HepG2 (cell line): ENCODE measurements around the gene RUNDC1. TPM values are rescaled to one million over a fixed set of nuclear protein-coding genes. Genes with fewer than 3 reads are reported as not detected.

Experiments used
- ATF2 ChIP-seq: sonication (generic); formaldehyde crosslinking; IDR thresholded peaks from 2 replicates; pipeline ENCODE4 v1.4.0; 2020; ENCODE audit warnings: missing genetic modification reagents
- FOSL2 ChIP-seq: sonication (generic); formaldehyde crosslinking; IDR thresholded peaks from 2 replicates; pipeline ENCODE4 v1.4.0; 2020; ENCODE audit warnings: missing genetic modification reagents
- HNF4A ChIP-seq: sonication (generic); formaldehyde crosslinking; IDR thresholded peaks from 2 replicates; pipeline ENCODE4 v1.4.0; 2020; ENCODE audit warnings: missing genetic modification reagents
- HOXA3 ChIP-seq: sonication (generic); formaldehyde crosslinking; IDR thresholded peaks from 2 replicates; pipeline ENCODE4 v1.5.0; 2020; ENCODE audit warnings: missing genetic modification reagents
- IKZF4 ChIP-seq: sonication (generic); formaldehyde crosslinking; IDR thresholded peaks from 2 replicates; pipeline ENCODE4 v1.5.1; 2020; ENCODE audit warnings: borderline replicate concordance, mild to moderate bottlenecking, low read depth, missing genetic modification reagents; ENCODE audit errors: not compliant biosample characterization
- KAT2B ChIP-seq: fragments of 150-350 bp; IDR thresholded peaks from 2 replicates; pipeline ENCODE4 v1.6.1; 2014; ENCODE audit warnings: low read depth, low read length, borderline replicate concordance
- NFIC ChIP-seq: IDR thresholded peaks from 2 replicates; pipeline ENCODE4 v1.6.1; 2012; ENCODE audit warnings: mild to moderate bottlenecking, low read length, inconsistent platforms
- NONO ChIP-seq, 2 experiments: fragments of 450-650 bp in 1 of 2; sonication (generic) in 1 of 2; formaldehyde crosslinking in 1 of 2; IDR thresholded peaks in 1 of 2; conservative IDR thresholded peaks in 1 of 2; 2 replicates each; pipeline versions ENCODE4 v1.6.1 to v1.8.0; 2017 to 2022; ENCODE audit warnings: mild to moderate bottlenecking in 1 of 2, missing genetic modification reagents in 1 of 2, moderate library complexity in 1 of 2
- SNRNP70 ChIP-seq: fragments of 200-400 bp; formaldehyde crosslinking; IDR thresholded peaks from 2 replicates; pipeline ENCODE4 v1.6.1; 2017; ENCODE audit warnings: mild to moderate bottlenecking, low read depth, low read length, moderate library complexity
- TCF7 ChIP-seq: sonication (generic); IDR thresholded peaks from 2 replicates; pipeline ENCODE4 v1.6.1; 2016; ENCODE audit warnings: antibody characterized with exemption, low read depth
- ZBTB37 ChIP-seq: sonication (generic); formaldehyde crosslinking; IDR thresholded peaks from 2 replicates; pipeline ENCODE4 v1.4.0; 2020; ENCODE audit warnings: mild to moderate bottlenecking, missing genetic modification reagents
- ZFP41 ChIP-seq: sonication (generic); formaldehyde crosslinking; IDR thresholded peaks from 2 replicates; pipeline ENCODE4 v1.4.0; 2020; ENCODE audit warnings: mild to moderate bottlenecking, missing genetic modification reagents, borderline replicate concordance
- ZNF121 ChIP-seq: sonication (generic); formaldehyde crosslinking; IDR thresholded peaks from 2 replicates; pipeline ENCODE4 v1.5.0; 2020; ENCODE audit warnings: mild to moderate bottlenecking, missing genetic modification reagents
- ZNF282 ChIP-seq: fragments of 450-650 bp; IDR thresholded peaks from 2 replicates; pipeline ENCODE4 v1.6.1; 2018; ENCODE audit not compliant: partially characterized antibody
- ZNF292 ChIP-seq: sonication (generic); formaldehyde crosslinking; IDR thresholded peaks from 2 replicates; pipeline ENCODE4 v1.8.1; 2022; ENCODE audit warnings: mild to moderate bottlenecking, low read depth, missing genetic modification reagents, borderline replicate concordance
- ZNF331 ChIP-seq: sonication (generic); formaldehyde crosslinking; IDR thresholded peaks from 2 replicates; pipeline ENCODE4 v1.4.0; 2020; ENCODE audit warnings: missing genetic modification reagents
- ZNF451 ChIP-seq: sonication (generic); formaldehyde crosslinking; IDR thresholded peaks from 2 replicates; pipeline ENCODE4 v1.5.0; 2020; ENCODE audit warnings: mild to moderate bottlenecking, missing genetic modification reagents
- ZNF567 ChIP-seq: sonication (generic); formaldehyde crosslinking; IDR thresholded peaks from 2 replicates; pipeline ENCODE4 v1.8.1; 2023; ENCODE audit warnings: mild to moderate bottlenecking, missing genetic modification reagents, borderline replicate concordance
- ZNF597 ChIP-seq: sonication (generic); formaldehyde crosslinking; IDR thresholded peaks from 2 replicates; pipeline ENCODE4 v1.5.0; 2020; ENCODE audit warnings: missing genetic modification reagents
- ZNF816 ChIP-seq: sonication (generic); formaldehyde crosslinking; IDR thresholded peaks from 2 replicates; pipeline ENCODE4 v1.8.0; 2022; ENCODE audit warnings: missing genetic modification reagents, mild to moderate bottlenecking, borderline replicate concordance
- polyA plus RNA-seq, 8 experiments: library from polyadenylated mRNA; depleted of rRNA in 3 of 8; stranded (reverse) in 7 of 8; unstranded in 1 of 8; fragments of >200 nt; fragmentation: Illumina TruSeq in 4 of 8; extraction: Trizol in 4 of 8; gene quantifications; 2 replicates each; pipeline versions ENCODE4 v1.2.1 to v1.2.3, GENCODE V29; 2011 to 2016; ENCODE audit warnings: low read depth in 4 of 8, missing spikeins in 1 of 8, mixed read lengths in 1 of 8; ENCODE audit not compliant: insufficient read depth in 1 of 8
- total RNA-seq, 5 experiments: library from RNA; depleted of rRNA; stranded (reverse); fragments of >200 nt; fragmentation: Illumina TruSeq; extraction: Trizol; gene quantifications; 2 replicates each; pipeline ENCODE4 v1.2.3, GENCODE V29; 2016; ENCODE audit warnings: low read depth in 1 of 5
- TF ChIP-seq, protein P1 (sequence below): sonication (generic); formaldehyde crosslinking; IDR thresholded peaks from 2 replicates; pipeline ENCODE4 v1.4.0; 2020; ENCODE audit warnings: missing genetic modification reagents, mild to moderate bottlenecking, borderline replicate concordance

The RUNDC1 gene
- total and polyA plus RNA-seq, 2 of the 13 experiments (the other 11 are each of a cell fraction or from before 2014, with no cell fraction given), result 10.3 to 11.4 TPM

GRCh38 chr17:43010667-43011308, 30.4 kb downstream of the RUNDC1 start (continued):
- TF ChIP-seq, protein P1, sequence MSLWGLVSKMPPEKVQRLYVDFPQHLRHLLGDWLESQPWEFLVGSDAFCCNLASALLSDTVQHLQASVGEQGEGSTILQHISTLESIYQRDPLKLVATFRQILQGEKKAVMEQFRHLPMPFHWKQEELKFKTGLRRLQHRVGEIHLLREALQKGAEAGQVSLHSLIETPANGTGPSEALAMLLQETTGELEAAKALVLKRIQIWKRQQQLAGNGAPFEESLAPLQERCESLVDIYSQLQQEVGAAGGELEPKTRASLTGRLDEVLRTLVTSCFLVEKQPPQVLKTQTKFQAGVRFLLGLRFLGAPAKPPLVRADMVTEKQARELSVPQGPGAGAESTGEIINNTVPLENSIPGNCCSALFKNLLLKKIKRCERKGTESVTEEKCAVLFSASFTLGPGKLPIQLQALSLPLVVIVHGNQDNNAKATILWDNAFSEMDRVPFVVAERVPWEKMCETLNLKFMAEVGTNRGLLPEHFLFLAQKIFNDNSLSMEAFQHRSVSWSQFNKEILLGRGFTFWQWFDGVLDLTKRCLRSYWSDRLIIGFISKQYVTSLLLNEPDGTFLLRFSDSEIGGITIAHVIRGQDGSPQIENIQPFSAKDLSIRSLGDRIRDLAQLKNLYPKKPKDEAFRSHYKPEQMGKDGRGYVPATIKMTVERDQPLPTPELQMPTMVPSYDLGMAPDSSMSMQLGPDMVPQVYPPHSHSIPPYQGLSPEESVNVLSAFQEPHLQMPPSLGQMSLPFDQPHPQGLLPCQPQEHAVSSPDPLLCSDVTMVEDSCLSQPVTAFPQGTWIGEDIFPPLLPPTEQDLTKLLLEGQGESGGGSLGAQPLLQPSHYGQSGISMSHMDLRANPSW (CRISPR knock-in tag), result 0 out of 2 replicates have a peak, but pooled peaks have one; percentile 20
- TF ChIP-seq ZNF816 (CRISPR knock-in tag) (no peak), ZNF567 (CRISPR knock-in tag) (no peak), ZNF451 (CRISPR knock-in tag) (peak; percentile 50; the same call in 1 of the 2 replicates), ZNF282 (no peak), ZNF292 (CRISPR knock-in tag) (no peak; the same call in 1 of the 2 replicates), HOXA3 (CRISPR knock-in tag) (peak; percentile 91), HNF4A (CRISPR knock-in tag) (peak; percentile 93), FOSL2 (peak; percentile 80), ATF2 (CRISPR knock-in tag) (peak; percentile 90), SNRNP70 (no peak), NONO (IDR thresholded peaks at IDR 0.05) (no peak), NONO (CRISPR knock-in tag; conservative IDR thresholded peaks at IDR 0.05) (peak; percentile 78; the same call in 1 of the 2 replicates), ZBTB37 (CRISPR knock-in tag) (no peak), ZNF597 (CRISPR knock-in tag) (no peak), ZNF331 (CRISPR knock-in tag) (peak; percentile 79; the same call in 1 of the 2 replicates), TCF7 (peak; percentile 67; the same call in 1 of the 2 replicates), ZNF121 (CRISPR knock-in tag) (no peak), ZFP41 (CRISPR knock-in tag) (no peak), NFIC (peak; percentile 87), IKZF4 (CRISPR knock-in tag) (no peak), KAT2B (no peak)
